Effector memory CD4-positive, alpha-beta T cell (primary cell): ENCODE measurements around the gene CD2AP.
"Not testable (repeated sequence)": the region's sequence is repeated elsewhere in the genome, so short reads cannot be mapped to it uniquely, and the experiment has no call there.

Source experiments
- DNase-seq, 3 donors: peaks; one replicate each; pipeline ENCODE4 v3.0.0-alpha.2; 2020
- H3K27ac ChIP-seq: 2 replicates; pipeline ENCODE4 v1.7.0; 2013; ENCODE audit warnings: mild to moderate bottlenecking, low read length, moderate library complexity; ENCODE audit not compliant: insufficient read depth, poor library complexity, severe bottlenecking
- H3K27me3 ChIP-seq: replicated peaks from 2 replicates; pipeline ENCODE4 v1.7.0; 2013; ENCODE audit warnings: mild to moderate bottlenecking, low read length; ENCODE audit not compliant: insufficient read depth, control insufficient read depth, poor library complexity, severe bottlenecking
- H3K36me3 ChIP-seq: 2 replicates; pipeline ENCODE4 v1.7.0; 2013; ENCODE audit warnings: mild to moderate bottlenecking, low read length, moderate library complexity; ENCODE audit not compliant: control insufficient read depth, insufficient read depth
- H3K4me1 ChIP-seq: 2 replicates; pipeline ENCODE4 v1.7.0; 2013; ENCODE audit warnings: low read length, mild to moderate bottlenecking; ENCODE audit not compliant: control insufficient read depth, insufficient read depth, poor library complexity, severe bottlenecking
- H3K4me3 ChIP-seq: 2 replicates; pipeline ENCODE4 v1.7.0; 2013; ENCODE audit warnings: low read length, low read depth, mild to moderate bottlenecking; ENCODE audit not compliant: insufficient read depth, poor library complexity, severe bottlenecking
- H3K9me3 ChIP-seq: 2 replicates; pipeline ENCODE4 v1.7.0; 2013; ENCODE audit warnings: mild to moderate bottlenecking, low read length, moderate library complexity; ENCODE audit not compliant: control insufficient read depth

Gene CD2AP

DNA sequence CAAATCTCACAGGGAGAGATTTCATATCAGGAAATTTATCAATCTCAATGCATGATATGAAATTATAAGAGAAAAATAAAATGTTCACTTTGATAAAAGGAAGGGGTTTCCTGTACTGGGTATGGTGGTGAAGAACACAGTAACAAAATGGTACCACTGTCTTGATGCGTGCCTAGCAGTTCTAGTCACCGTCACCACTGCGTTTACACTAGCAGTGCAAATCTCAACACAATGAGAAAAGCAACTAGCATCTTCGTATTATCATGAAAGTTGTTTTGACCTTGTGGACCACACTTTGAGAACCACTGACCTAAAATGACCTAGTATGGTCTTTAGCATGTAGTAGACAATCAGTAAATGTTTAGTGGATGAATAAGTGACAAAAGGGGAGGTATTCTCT lies 152.4 kb downstream of the CD2AP start:
- H3K36me3 ChIP-seq, result peaks cover under 1% of the 10 kb centered on the region

DNA sequence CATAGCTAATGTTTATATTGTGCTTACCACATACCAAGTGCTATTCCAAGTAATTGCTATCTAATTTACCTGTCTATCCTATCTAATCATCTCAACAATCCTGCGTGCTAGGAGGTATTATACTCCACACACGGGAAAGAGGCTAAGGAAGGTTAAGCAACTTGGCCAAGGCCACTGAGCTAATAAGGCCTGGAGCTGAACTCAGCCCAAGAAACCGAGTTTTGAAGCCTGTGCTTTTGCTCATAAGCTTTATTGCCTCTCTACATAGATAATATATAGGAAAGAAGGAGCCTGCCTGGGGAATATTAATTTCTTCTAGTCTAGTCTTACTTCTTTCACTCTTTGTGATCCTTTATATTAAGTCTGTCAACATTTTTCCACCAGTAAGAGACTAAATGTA lies 153.0 kb downstream of the CD2AP start:
- Histone ChIP-seq H3K27ac (no peak overlapping the region), H3K4me3 (no peak overlapping the region), H3K27me3 (no peaks in the 10 kb centered on the region), H3K36me3 (no peaks in the 10 kb centered on the region), H3K4me1 (no peaks in the 10 kb centered on the region), H3K9me3 (no peaks in the 10 kb centered on the region)
- no peak for DNase-seq

More for the DNA sequence above, 152.4 kb downstream of the CD2AP start:
- H3K27me3 ChIP-seq, result no peaks in the 10 kb centered on the region
- H3K27ac ChIP-seq, result no peak overlapping the region
- H3K9me3 ChIP-seq, result no peaks in the 10 kb centered on the region
- no peaks in the 10 kb centered on the region for H3K4me1 ChIP-seq
- DNase-seq, result no peak
- no peak overlapping the region for H3K4me3 ChIP-seq

DNA sequence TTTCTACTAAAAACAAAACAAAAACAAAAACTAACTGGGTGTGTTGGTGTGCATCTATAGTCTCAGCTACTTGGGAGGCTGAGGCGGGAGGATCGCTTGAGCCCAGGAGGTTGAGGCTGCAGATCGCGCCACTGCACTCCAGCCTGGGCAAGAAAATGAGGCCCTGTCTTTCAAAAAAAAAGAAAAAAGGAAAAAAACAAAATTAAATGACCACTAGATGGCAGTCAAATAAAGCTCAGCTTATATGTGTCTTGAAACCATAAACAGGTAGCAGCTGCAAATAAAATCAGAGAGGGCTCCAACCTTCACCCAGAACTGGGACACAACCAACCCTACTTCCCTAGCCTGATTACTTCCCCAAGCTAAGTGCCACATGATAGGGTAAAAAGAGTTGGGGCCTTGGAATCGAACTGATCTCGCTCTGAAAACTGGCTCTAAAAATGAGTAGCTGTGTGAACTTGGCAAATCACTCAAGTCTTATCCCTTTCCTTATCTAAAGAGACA lies 153.7 kb downstream of the CD2AP start:
- no peaks in the 10 kb centered on the region for H3K4me1 ChIP-seq
- H3K27ac ChIP-seq, result no peak overlapping the region
- no peaks in the 10 kb centered on the region for H3K9me3 ChIP-seq
- no peak for DNase-seq
- H3K27me3 ChIP-seq, result no peaks in the 10 kb centered on the region
- no peaks in the 10 kb centered on the region for H3K36me3 ChIP-seq
- no peak overlapping the region for H3K4me3 ChIP-seq

DNA sequence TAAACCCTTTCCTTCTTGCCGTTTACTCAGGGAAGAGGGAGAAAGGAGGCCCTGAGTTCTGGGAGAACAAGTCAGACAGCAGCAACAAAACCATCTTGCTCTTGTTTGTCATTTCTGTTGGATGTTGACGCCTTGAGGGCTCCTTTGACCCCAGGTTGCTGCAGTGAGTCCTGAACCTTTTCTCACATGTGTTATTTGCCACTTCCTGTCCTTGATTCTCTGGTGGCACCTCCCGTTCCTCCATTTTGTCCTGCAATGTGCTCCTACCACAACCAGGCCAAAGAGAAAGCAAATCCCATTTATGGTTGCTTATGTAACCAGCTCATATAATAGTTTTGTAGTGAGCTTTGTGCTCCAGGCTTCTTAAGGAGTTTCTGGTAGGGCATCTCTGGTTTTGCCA lies 154.2 kb downstream of the CD2AP start:
- Histone ChIP-seq H3K4me1 (no peaks in the 10 kb centered on the region), H3K9me3 (no peaks in the 10 kb centered on the region), H3K36me3 (no peaks in the 10 kb centered on the region), H3K27ac (no peak overlapping the region), H3K27me3 (no peaks in the 10 kb centered on the region), H3K4me3 (no peak overlapping the region)
- DNase-seq, result no peak

DNA sequence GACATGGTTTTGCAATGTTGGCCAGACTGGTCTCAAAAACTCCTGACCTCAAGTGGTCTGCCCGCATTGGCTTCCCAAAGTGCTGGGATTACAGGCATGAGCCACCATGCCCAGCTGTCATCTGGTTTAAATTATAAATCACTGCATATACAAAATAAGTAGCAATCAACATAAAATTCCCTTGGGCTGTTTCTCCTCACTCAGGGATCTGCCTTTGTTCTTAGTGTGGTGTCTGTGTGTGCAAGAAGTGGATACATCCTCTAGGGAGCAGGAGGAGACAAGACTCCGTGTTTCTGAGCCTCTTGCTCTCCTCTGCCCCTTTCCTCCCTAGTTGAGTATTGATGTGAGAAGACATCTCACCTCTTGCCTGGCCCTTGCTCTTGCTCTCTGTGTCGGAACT lies 155.6 kb downstream of the CD2AP start:
- no peak for DNase-seq

DNA sequence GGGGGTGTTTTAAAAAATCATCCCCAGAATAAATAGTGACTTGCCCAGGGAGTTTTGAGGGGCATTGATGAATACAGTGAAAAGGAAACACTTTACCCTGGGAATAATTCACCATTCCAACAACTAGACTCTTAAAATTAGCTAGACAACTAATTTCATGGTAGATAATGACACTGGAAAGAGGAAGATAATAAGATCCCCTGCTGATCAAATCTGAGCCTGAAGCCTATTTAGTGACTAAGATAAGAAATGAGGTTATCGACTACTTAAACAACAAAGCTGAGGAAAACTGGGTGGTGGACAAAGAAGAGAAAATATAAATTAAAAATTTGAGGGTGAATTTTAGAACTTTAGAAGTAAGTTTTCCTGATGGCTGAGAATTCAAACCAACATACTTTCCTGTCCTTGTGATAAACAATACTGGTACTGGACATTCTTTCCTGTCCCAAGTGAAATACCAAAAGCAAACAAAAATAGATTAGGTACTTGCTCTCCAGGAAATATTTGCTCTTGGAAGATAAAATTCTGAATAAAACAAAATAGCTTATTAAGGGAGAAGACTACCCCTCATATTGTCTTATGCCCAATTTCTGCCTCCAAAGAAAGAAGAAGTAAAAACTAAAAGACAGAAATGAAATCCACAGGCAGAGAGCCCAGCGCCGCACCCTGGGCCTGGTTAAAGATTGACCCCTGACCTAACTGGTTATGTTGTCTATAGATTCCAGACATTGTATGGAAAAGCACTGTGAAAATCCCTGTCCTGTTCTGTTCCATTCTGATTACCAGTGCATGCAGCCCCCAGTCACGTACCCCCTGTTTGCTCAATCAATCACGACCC lies 156.8 kb downstream of the CD2AP start:
- Histone ChIP-seq H3K27me3 (no peaks in the 10 kb centered on the region), H3K4me3 (no peak overlapping the region), H3K36me3 (no peaks in the 10 kb centered on the region), H3K27ac (no peak overlapping the region), H3K4me1 (no peaks in the 10 kb centered on the region), H3K9me3 (no peaks in the 10 kb centered on the region)
- DNase-seq, result no peak

More for the DNA sequence above, 155.6 kb downstream of the CD2AP start:
- Histone ChIP-seq H3K4me1 (no peaks in the 10 kb centered on the region), H3K27me3 (no peaks in the 10 kb centered on the region), H3K9me3 (no peaks in the 10 kb centered on the region), H3K4me3 (no peak overlapping the region), H3K36me3 (no peaks in the 10 kb centered on the region), H3K27ac (no peak overlapping the region)

DNA sequence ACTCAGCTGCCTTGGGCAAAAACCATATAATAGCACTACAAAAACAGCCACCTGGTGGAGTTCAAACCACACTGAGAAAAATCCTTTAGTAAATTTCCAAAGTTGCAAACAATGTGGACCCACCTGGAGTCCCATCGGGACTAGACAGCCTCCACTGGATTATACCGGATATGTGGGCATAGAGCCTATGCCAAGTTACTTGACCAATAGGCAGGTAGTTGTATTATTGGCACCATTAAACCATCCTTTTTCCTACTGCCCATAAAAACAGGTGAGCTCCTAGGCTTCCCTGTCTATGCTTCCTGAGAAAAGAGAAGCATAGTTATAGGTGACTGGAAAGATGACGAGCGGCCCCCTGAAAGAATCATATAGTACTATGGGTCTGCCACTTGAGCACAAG lies 169.1 kb downstream of the CD2AP start:
- Histone ChIP-seq H3K36me3 (no peaks in the 10 kb centered on the region), H3K9me3 (no peaks in the 10 kb centered on the region), H3K27me3 (no peaks in the 10 kb centered on the region), H3K27ac (no peak overlapping the region), H3K4me3 (no peak overlapping the region), H3K4me1 (no peaks in the 10 kb centered on the region)
- no peak for DNase-seq

DNA sequence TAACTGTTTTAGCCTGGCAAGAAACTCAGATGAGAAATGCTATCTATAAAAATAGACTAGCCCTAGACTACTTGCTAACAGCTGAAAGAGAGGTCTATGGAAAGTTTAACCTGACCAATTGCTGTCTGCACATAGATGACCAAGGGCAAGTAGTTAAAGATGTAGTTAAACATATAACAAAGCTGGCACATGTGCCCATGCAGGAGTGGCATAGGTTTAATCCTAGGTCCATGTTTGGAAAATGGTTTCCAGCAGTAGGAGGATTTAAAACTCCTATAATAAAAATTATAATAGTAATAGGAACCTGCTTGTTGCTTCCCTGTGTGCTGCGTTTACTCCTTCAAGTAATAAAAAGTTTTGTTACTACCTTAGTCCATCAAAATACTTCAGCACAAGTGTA lies 169.6 kb downstream of the CD2AP start:
- no peak overlapping the region for H3K27ac ChIP-seq
- H3K27me3 ChIP-seq, result no peaks in the 10 kb centered on the region
- no peaks in the 10 kb centered on the region for H3K9me3 ChIP-seq

DNA sequence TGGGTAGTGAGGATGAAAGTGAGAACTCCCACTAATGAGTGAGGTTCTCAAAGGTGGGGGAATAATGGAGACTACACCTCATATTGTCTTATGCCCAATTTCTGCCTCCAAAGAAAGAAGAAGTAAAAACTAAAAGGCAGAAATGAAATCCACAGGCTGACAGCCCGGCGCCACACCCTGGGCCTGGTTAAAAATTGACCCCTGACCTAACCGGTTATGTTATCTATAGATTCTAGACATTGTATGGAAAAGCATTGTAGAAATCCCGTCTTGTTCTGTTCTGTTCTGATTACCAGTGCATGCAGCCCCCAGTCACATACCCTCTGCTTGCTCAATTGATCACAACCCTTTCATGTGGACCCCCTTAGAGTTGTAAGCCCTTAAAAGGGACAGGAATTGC lies 170.0 kb downstream of the CD2AP start:
- not testable (repeated sequence) for H3K36me3 ChIP-seq, H3K4me3 ChIP-seq, DNase-seq, H3K9me3 ChIP-seq, H3K4me1 ChIP-seq, H3K27ac ChIP-seq, H3K27me3 ChIP-seq

More for the DNA sequence above, 169.6 kb downstream of the CD2AP start:
- H3K4me3 ChIP-seq, result no peak overlapping the region
- H3K36me3 ChIP-seq, result no peaks in the 10 kb centered on the region
- DNase-seq, result no peak
- no peaks in the 10 kb centered on the region for H3K4me1 ChIP-seq

DNA sequence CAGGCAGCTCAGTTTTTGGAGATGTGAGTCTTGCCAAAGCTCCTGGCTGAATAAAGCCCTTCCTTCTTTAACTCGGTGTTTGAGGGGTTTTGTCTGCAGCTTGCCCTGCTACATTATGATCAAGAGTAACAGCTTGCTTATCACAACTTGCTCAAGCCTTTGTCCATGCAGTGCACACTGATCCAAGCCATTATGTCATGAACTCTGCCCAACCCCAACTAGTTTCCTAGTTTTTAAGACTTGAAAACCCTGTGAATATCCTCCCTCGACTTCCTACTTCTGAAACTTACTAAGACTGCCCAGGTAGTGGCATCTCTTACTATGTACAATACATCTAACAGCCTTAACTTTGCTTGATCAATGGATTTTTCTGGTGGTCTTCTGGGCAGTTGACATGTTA lies 170.4 kb downstream of the CD2AP start:
- H3K27ac ChIP-seq, result no peak overlapping the region
- no peaks in the 10 kb centered on the region for H3K9me3 ChIP-seq
- no peaks in the 10 kb centered on the region for H3K36me3 ChIP-seq
- H3K27me3 ChIP-seq, result no peaks in the 10 kb centered on the region
- H3K4me1 ChIP-seq, result no peaks in the 10 kb centered on the region
- H3K4me3 ChIP-seq, result no peak overlapping the region
- DNase-seq, result no peak
